RWPE1 (cell line): ENCODE measurements around the gene DEFB132.

ENCODE experiments used
- CTCF ChIA-PET: fragments of 350-600 bp; sonication (Branson Sonifier 250); formaldehyde crosslinking; extraction: SDS; loops from one replicate; lab custom pipeline; 2021; lab: Yijun Ruan, JAX
- POLR2A ChIA-PET: fragments of 400-600 bp; formaldehyde crosslinking; extraction: SDS; loops from one replicate; lab custom pipeline; 2020; ENCODE audit warnings: antibody characterized with exemption; ENCODE audit not compliant: low non-redundant PET; lab: Yijun Ruan, JAX
- DNase-seq: peaks from one replicate; pipeline ENCODE4 v3.0.0; 2012; ENCODE audit warnings: low spot score
- H3K27ac ChIP-seq: fragments of 450-650 bp; 2 replicates; pipeline ENCODE4 v1.5.1; 2017
- CTCF ChIP-seq: fragments of 450-650 bp; conservative IDR thresholded peaks from 2 replicates; pipeline ENCODE4 v1.5.1; 2017; ENCODE audit warnings: low read depth, mild to moderate bottlenecking

DEFB132 gene

DNA sequence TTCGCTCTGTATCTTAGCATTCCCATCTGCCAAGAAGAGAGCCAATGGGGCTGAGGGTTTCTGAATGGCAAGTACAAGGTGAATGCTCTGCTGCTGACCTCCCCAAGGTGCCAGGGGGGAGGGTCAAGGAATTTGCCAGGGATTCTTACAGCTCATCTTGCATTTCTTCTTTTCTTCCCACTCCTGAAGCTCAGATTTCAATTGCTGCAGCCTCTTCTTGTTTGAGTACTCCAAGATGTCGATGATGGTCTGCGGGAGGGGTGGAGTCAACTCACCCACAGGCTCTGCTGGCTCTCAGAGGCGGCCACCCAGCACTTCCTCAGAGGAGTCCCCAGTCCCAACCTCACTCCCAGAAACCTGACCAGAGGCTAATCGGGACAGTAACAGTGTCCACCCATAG, 20.7 kb downstream of the DEFB132 start:
- POLR2A ChIA-PET = no interaction called here
- CTCF ChIA-PET = interaction anchor here (1.0 to 1.8 kb wide), 2 partner anchors 12 to 52 kb away, joined by 4 to 19 read pairs; no protein-coding TSS in a partner anchor
- H3K27ac ChIP-seq = peak overlapping the region; percentile 65
- DNase-seq = no peak
- no peak for TF ChIP-seq CTCF

DNA sequence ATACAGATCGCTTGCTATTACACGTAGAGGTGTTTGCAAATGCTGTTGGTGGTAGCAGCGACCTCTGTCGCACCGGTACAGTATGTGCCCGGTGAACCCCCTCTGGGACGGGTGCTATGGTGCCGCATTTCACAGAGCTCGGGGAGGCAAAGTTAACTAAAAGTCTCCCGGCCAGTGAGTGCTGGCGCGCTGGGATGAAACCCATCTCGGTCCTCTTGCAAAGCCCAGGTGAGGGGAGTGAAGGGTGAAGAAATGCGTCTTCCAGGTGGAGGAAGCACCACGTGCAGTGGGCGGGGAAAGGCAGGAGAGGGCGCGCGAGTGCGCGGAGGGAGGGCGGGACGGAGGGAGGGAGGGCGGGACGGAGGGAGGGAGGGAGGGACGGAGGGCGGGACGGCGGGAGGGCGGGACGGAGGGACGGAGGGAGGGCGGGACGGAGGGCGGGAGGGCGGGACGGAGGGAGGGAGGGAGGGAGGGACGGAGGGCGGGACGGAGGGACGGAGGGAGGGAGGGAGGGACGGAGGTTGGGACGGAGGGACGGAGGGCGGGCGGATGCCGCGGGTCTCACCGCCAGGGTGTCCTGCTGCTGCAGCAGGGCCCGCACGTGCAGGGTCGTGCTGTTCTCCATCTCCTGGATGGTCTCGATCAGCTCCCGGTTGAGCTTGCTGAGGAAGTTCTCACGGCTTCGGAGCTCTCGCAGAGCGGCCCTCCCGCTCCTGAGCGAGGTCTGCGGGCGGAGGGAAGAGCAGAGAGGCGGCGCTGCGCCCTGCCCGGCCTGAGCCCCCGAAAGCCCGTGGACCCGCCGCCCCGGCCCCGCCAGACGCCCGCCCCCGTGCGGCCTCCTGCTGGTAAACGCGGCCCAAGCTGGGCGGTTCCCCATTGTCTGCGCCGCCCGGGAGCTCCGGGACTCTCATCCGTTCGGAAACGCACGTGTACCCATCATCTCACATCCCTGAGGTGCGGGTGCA, 21.4 kb downstream of the DEFB132 start:
- peak; percentile 78 for DNase-seq
- H3K27ac ChIP-seq = peak overlapping the region; percentile 68
- ChIA-PET CTCF (interaction anchor here (0.6 to 1.8 kb wide), 3 partner anchors 13 to 155 kb away, joined by 4 to 19 read pairs (median 4); no protein-coding TSS in a partner anchor), POLR2A (no interaction called here)
- peak; percentile 65 for TF ChIP-seq CTCF

DNA sequence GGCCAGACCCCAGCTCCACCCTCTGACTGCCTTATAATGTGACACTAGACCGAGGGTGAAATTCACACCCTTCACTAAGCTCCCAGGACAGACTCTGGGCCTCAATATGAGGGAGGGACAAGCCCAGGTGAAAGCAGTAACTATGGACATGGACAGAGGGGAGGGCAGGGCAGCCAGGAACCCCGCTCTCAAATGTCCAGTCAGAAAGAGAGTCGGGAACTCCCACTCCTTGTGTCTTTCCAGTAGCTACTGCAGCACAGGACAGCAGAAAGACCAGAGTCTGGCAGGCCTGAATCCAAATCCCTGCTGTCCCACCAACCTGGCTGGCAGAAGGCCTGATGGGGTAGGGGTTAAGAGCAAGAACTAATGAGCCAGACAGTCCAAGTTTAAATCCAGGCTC, 26.6 kb downstream of the DEFB132 start:
- TF ChIP-seq CTCF = no peak
- ChIA-PET CTCF (interaction anchor here (0.6 kb wide), 1 partner anchor 19 kb away, joined by 5 read pairs; no protein-coding TSS in a partner anchor), POLR2A (no interaction called here)
- DNase-seq = no peak
- H3K27ac ChIP-seq = no peak overlapping the region

DNA sequence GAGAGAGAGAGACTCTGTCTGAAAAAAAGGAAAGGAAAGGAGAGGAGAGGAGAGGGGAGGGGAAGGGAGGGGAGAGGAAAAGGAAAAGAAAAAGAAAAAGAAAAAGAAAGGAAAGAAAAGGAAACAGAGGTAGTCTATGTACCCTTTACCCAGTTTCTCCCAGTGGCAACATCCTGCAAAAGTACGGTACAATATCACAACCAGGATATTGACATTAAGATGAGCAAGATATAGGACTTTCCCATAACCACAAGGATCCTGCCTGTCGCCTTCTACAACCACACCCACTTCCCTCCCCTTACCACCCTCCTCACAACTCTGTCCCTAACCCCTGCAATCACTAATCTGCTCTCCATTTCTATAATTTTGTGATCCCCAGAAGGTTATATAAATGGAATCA, 29.0 kb downstream of the DEFB132 start:
- CTCF ChIA-PET = no interaction called here
- DNase-seq = no peak
- no peak for TF ChIP-seq CTCF
- H3K27ac ChIP-seq = no peak overlapping the region
- POLR2A ChIA-PET = no interaction called here

DNA sequence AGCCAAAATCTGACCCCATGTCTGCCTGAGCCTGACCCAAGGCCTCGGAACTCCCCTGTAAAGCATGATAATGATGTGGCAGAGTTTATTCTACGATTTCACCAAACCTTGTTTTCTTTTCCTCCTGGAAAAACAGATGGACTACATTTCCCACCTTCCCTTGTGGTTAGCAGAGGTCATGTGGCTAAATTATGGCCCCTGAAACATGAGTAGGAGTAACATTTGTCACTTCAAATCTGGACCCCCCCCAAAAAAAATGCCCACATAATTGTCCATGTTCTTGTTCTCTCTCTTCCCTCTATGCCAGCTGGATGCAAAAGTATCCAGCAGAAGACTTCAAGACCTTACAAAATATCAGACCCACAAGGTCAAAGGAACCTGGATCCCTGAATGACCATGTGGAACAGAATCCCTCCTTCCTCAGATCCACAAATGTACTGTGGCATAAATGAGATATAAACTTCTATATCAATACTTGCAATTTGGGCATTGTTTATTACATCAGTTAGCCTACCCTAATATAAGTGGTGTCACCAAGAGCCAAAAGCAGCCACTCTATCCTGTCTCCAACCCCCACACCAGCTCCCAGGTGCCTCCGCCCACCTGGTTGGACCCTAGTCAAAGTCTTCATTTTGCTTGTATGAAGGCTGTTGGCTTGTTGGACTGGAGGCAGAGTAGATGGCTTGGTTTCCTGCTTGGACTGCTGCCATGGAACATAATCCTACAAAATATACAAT, 31.6 kb downstream of the DEFB132 start:
- no peak for TF ChIP-seq CTCF
- H3K27ac ChIP-seq = no peak overlapping the region
- ChIA-PET POLR2A (no interaction called here), CTCF (interaction anchor here (0.9 kb wide), 1 partner anchor 451 kb away, joined by 3 read pairs; no protein-coding TSS in a partner anchor)
- no peak for DNase-seq

DNA sequence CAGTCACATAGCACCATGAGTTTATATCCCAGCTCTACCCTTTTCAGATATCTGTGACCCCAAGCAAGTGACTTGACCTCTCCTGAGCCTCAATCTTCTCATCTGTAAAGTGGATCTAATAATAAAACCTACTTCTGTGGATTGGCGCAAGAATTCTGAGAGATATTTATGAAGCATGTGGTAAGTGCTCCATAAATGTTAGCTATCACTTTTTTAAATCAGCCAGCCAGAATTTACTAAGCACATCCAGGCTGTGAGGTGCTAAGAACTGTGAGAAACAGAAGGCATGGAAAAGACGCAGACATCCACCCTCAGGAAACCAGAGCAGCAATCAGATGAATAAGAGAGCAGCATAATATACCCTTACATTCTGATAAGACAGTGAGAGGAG, 32.2 kb downstream of the DEFB132 start:
- TF ChIP-seq CTCF = no peak
- peak overlapping the region; percentile 80 for H3K27ac ChIP-seq
- POLR2A ChIA-PET = no interaction called here
- DNase-seq = no peak
- CTCF ChIA-PET = no interaction called here
